ENCODE measurements around the gene PLPP1. TPM values are rescaled to one million over a fixed set of nuclear protein-coding genes. Genes with fewer than 3 reads are reported as not detected.

The PLPP1 gene
- total RNA-seq, 4 donors from 2014 or later = 26.1 to 140 (median 41.3) TPM

- intact Hi-C loops (cut with DNase I) = no loop called here
- Histone ChIP-seq H3K4me3 (no peak overlapping the region), H3K36me3 (peaks cover 0 to 72% (median 0%) of the 10 kb centered on the region in 3 donors), H3K27ac (no peak overlapping the region), H3K27me3 (no peaks in the 10 kb centered on the region), H3K9me3 (no peaks in the 10 kb centered on the region), H3K4me1 (peaks cover 0 to 23% (median 5%) of the 10 kb centered on the region in 3 donors)
- no peak for TF ChIP-seq POLR2A (IDR thresholded peaks at IDR 0.05)
- TF ChIP-seq, protein P1, sequence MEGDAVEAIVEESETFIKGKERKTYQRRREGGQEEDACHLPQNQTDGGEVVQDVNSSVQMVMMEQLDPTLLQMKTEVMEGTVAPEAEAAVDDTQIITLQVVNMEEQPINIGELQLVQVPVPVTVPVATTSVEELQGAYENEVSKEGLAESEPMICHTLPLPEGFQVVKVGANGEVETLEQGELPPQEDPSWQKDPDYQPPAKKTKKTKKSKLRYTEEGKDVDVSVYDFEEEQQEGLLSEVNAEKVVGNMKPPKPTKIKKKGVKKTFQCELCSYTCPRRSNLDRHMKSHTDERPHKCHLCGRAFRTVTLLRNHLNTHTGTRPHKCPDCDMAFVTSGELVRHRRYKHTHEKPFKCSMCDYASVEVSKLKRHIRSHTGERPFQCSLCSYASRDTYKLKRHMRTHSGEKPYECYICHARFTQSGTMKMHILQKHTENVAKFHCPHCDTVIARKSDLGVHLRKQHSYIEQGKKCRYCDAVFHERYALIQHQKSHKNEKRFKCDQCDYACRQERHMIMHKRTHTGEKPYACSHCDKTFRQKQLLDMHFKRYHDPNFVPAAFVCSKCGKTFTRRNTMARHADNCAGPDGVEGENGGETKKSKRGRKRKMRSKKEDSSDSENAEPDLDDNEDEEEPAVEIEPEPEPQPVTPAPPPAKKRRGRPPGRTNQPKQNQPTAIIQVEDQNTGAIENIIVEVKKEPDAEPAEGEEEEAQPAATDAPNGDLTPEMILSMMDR (IDR thresholded peaks at IDR 0.05) = no peak
- no peak for DNase-seq
Measured at GRCh38 chr5:55416306-55416705, 118.5 kb downstream of the PLPP1 start.

GRCh38 chr5:55415071-55415470 lies 119.7 kb downstream of the PLPP1 start:
- no peaks in the 10 kb centered on the region for H3K9me3 ChIP-seq
- no peaks in the 10 kb centered on the region for H3K27me3 ChIP-seq
- DNase-seq = no peak
- intact Hi-C loops (cut with DNase I) = no loop called here
- no peak for TF ChIP-seq POLR2A (IDR thresholded peaks at IDR 0.05)
- TF ChIP-seq, protein P1 (IDR thresholded peaks at IDR 0.05) = no peak
- H3K4me1 ChIP-seq = peaks cover 0 to 12% (median 2%) of the 10 kb centered on the region in 3 donors
- H3K27ac ChIP-seq = no peak overlapping the region
- H3K4me3 ChIP-seq = no peak overlapping the region
- peaks cover 0 to 80% (median 5%) of the 10 kb centered on the region in 3 donors for H3K36me3 ChIP-seq

- 91 to 96% methylated on average over 2 of the region's 2 CpGs for WGBS, 2 donors
- no peak for DNase-seq
Measured at GRCh38 chr5:55413644-55414043, 121.1 kb downstream of the PLPP1 start.

GRCh38 chr5:55411876-55412275 lies 122.9 kb downstream of the PLPP1 start:
- DNase-seq = no peak
- H3K27me3 ChIP-seq = no peaks in the 10 kb centered on the region
- H3K4me1 ChIP-seq = peaks cover 0 to 4% (median 0%) of the 10 kb centered on the region in 3 donors
- no peaks in the 10 kb centered on the region for H3K9me3 ChIP-seq
- intact Hi-C loops (cut with DNase I) = no loop called here
- TF ChIP-seq, protein P1 (IDR thresholded peaks at IDR 0.05) = no peak
- TF ChIP-seq POLR2A (IDR thresholded peaks at IDR 0.05) = no peak
- H3K4me3 ChIP-seq = no peak overlapping the region
- 96 to 100% methylated on average over 1 of the region's 1 CpG for WGBS, 2 donors
- H3K27ac ChIP-seq = no peak overlapping the region
- H3K36me3 ChIP-seq = peaks cover 0 to 90% (median 5%) of the 10 kb centered on the region in 3 donors

More at GRCh38 chr5:55413644-55414043, 121.1 kb downstream of the PLPP1 start:
- no peaks in the 10 kb centered on the region for H3K9me3 ChIP-seq
- no peaks in the 10 kb centered on the region for H3K27me3 ChIP-seq
- no peak overlapping the region for H3K4me3 ChIP-seq
- no peak overlapping the region for H3K27ac ChIP-seq
- H3K36me3 ChIP-seq = peaks cover 0 to 93% (median 5%) of the 10 kb centered on the region in 3 donors
- no peak for TF ChIP-seq POLR2A (IDR thresholded peaks at IDR 0.05)
- TF ChIP-seq, protein P1 (IDR thresholded peaks at IDR 0.05) = no peak
- H3K4me1 ChIP-seq = peaks cover 0 to 1% (median 0%) of the 10 kb centered on the region in 3 donors
- intact Hi-C loops (cut with DNase I) = no loop called here

DNA sequence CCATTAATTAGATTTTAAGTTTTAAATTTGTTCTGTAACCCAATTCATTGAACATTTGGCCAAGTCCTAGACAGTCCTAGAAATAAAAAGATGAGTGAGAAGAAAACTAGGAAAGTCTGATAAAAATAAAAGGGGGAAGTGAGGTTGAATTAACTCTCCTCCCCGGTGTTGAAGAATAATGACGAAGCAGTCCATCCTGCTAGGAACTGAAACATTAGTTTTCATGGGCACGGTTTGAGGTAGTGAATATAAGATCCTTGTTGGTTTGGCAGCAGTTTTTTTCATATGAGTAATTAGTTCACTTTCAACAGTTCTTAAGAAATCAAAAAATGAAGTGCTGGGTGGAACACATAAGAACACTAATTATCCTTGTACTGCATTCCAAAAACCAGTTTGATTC lies 123.9 kb downstream of the PLPP1 start:
- no peak for DNase-seq
- H3K9me3 ChIP-seq = no peaks in the 10 kb centered on the region
- peaks cover 0 to 93% (median 5%) of the 10 kb centered on the region in 3 donors for H3K36me3 ChIP-seq
- 69 to 72% methylated on average over 3 of the region's 3 CpGs for WGBS, 2 donors
- H3K27ac ChIP-seq = no peak overlapping the region
- intact Hi-C loops (cut with DNase I) = no loop called here
- no peaks in the 10 kb centered on the region for H3K27me3 ChIP-seq
- peaks cover 0 to 4% (median 0%) of the 10 kb centered on the region in 3 donors for H3K4me1 ChIP-seq
- no peak overlapping the region for H3K4me3 ChIP-seq
- no peak for TF ChIP-seq POLR2A (IDR thresholded peaks at IDR 0.05)
- TF ChIP-seq, protein P1 (IDR thresholded peaks at IDR 0.05) = no peak
